Measurements from ENCODE around the gene MACIR.

GRCh38 chr5:103249068-103249467 is 9.5 kb upstream of the MACIR start:
- no peak for TF ChIP-seq CTCF (IDR thresholded peaks at IDR 0.05)
- TF ChIP-seq POLR2A (IDR thresholded peaks at IDR 0.05) = no peak
